IMR-90 (cell line): ENCODE results near the gene NAT10. TPM values are rescaled to one million over a fixed set of nuclear protein-coding genes. Genes with fewer than 3 reads are reported as not detected.

Experiments used
- ATAC-seq: fragments of 200-7000 bp; cut with Tn5 transposase; 2 replicates; pipeline ENCODE4 v1.9.1; 2020; ENCODE audit warnings: low read depth, mild to moderate bottlenecking, moderate library complexity
- BruUV-seq: library from RNA; stranded (reverse); fragments of 400-500 nt; replicated peaks from 2 replicates; lab custom pipeline; 2021; lab: Mats Ljungman, UMichigan
- CTCF ChIA-PET: fragments of 300-600 bp; formaldehyde crosslinking; extraction: SDS; loops from one replicate; lab custom pipeline; 2021; ENCODE audit warnings: antibody characterized with exemption; lab: Yijun Ruan, JAX
- POLR2A ChIA-PET: fragments of 300-600 bp; sonication (Branson Sonifier 250); formaldehyde crosslinking; loops from one replicate; lab custom pipeline; 2022; ENCODE audit warnings: antibody characterized with exemption; ENCODE audit not compliant: unreplicated experiment; lab: Charles Lee
- DNase-seq: peaks from one replicate; pipeline ENCODE4 v3.0.0; 2013
- H2AFZ ChIP-seq: replicated peaks from 2 replicates; pipeline ENCODE3; 2013; ENCODE audit warnings: low read length, mild to moderate bottlenecking; ENCODE audit not compliant: poor library complexity
- H2AK5ac ChIP-seq: 2 replicates; pipeline ENCODE4 v1.6.1; 2013; ENCODE audit warnings: low read depth, low read length, inconsistent platforms
- H2AK9ac ChIP-seq: replicated peaks from 2 replicates; pipeline ENCODE3; 2013; ENCODE audit warnings: mild to moderate bottlenecking, low read depth, low read length, moderate library complexity; ENCODE audit not compliant: poor library complexity
- H2BK120ac ChIP-seq: 2 replicates; pipeline ENCODE4 v1.6.1; 2013; ENCODE audit warnings: low read depth, low read length, inconsistent platforms
- H2BK15ac ChIP-seq: 3 replicates; pipeline ENCODE4 v1.6.1; 2013; ENCODE audit warnings: low read depth, low read length, inconsistent platforms
- H2BK20ac ChIP-seq: 2 replicates; pipeline ENCODE4 v1.6.1; 2013; ENCODE audit warnings: low read depth, mild to moderate bottlenecking, inconsistent platforms, low read length, moderate library complexity
- H2BK5ac ChIP-seq: 2 replicates; pipeline ENCODE4 v1.6.1; 2013; ENCODE audit warnings: mild to moderate bottlenecking, low read depth, low read length, inconsistent platforms; ENCODE audit not compliant: poor library complexity, severe bottlenecking
- H3K14ac ChIP-seq: replicated peaks from 2 replicates; pipeline ENCODE4 v1.6.1; 2013; ENCODE audit warnings: low read depth, low read length, inconsistent platforms
- H3K18ac ChIP-seq: 2 replicates; pipeline ENCODE4 v1.6.1; 2013; ENCODE audit warnings: low read depth, low read length, control low read depth
- H3K23ac ChIP-seq: 2 replicates; pipeline ENCODE4 v1.6.1; 2013; ENCODE audit warnings: low read depth, low read length, inconsistent platforms
- H3K27ac ChIP-seq: 2 replicates; pipeline ENCODE4 v1.5.1; 2013; ENCODE audit warnings: mild to moderate bottlenecking, control low read depth, low read length; ENCODE audit not compliant: insufficient read depth
- H3K27me3 ChIP-seq: 2 replicates; pipeline ENCODE4 v1.6.1; 2013; ENCODE audit warnings: low read length; ENCODE audit not compliant: control insufficient read depth, insufficient read depth
- H3K36me3 ChIP-seq: 2 replicates; pipeline ENCODE4 v1.6.1; 2013; ENCODE audit warnings: low read length, mixed read lengths; ENCODE audit not compliant: control insufficient read depth, insufficient read depth
- H3K4ac ChIP-seq: 2 replicates; pipeline ENCODE4 v1.6.1; 2013; ENCODE audit warnings: low read depth, low read length, inconsistent platforms
- H3K4me1 ChIP-seq: 2 replicates; pipeline ENCODE4 v1.6.1; 2013; ENCODE audit warnings: low read length, mixed read lengths; ENCODE audit not compliant: control insufficient read depth, insufficient read depth
- H3K4me2 ChIP-seq: 2 replicates; pipeline ENCODE4 v1.6.1; 2013; ENCODE audit warnings: low read depth, mild to moderate bottlenecking, control low read depth, low read length, moderate library complexity
- H3K4me3 ChIP-seq: 2 replicates; pipeline ENCODE4 v1.5.1; 2013; ENCODE audit warnings: low read depth, mild to moderate bottlenecking, control low read depth, low read length, moderate library complexity; ENCODE audit not compliant: insufficient read depth
- H3K56ac ChIP-seq: 2 replicates; pipeline ENCODE4 v1.6.1; 2013; ENCODE audit warnings: low read length, inconsistent platforms; ENCODE audit not compliant: insufficient read depth; ENCODE audit errors: extremely low read depth
- H3K79me1 ChIP-seq, 2 experiments: 2 replicates each; pipeline ENCODE4 v1.6.1; 2013; ENCODE audit warnings: low read length in 2 of 2, inconsistent platforms in 1 of 2, low read depth in 1 of 2
- H3K9ac ChIP-seq: 2 replicates; pipeline ENCODE4 v1.6.1; 2013; ENCODE audit warnings: low read depth, low read length, control low read depth
- H3K9me1 ChIP-seq: 2 replicates; pipeline ENCODE4 v1.6.1; 2013; ENCODE audit warnings: low read length, inconsistent platforms; ENCODE audit not compliant: insufficient read depth
- H3K9me3 ChIP-seq: 2 replicates; pipeline ENCODE4 v1.6.1; 2013; ENCODE audit warnings: low read length; ENCODE audit not compliant: control insufficient read depth, insufficient read depth
- H4K20me1 ChIP-seq: 2 replicates; pipeline ENCODE4 v1.6.1; 2013; ENCODE audit warnings: low read length, inconsistent platforms; ENCODE audit not compliant: insufficient read depth
- H4K5ac ChIP-seq: 2 replicates; pipeline ENCODE4 v1.6.1; 2013; ENCODE audit warnings: mild to moderate bottlenecking, low read depth, low read length, control low read depth
- H4K8ac ChIP-seq, 2 experiments: 2 replicates each; pipeline ENCODE4 v1.6.1; 2013; ENCODE audit warnings: low read depth in 2 of 2, low read length in 2 of 2, control low read depth in 1 of 2, inconsistent platforms in 1 of 2
- H4K91ac ChIP-seq: 2 replicates; pipeline ENCODE4 v1.6.1; 2013; ENCODE audit warnings: low read depth, low read length, inconsistent platforms; ENCODE audit not compliant: insufficient read depth
- CEBPB ChIP-seq: IDR thresholded peaks from 2 replicates; pipeline ENCODE4 v1.6.1; 2012; ENCODE audit warnings: low read depth, low read length, improper control_type of control experiment
- CHD1 ChIP-seq: IDR thresholded peaks from 2 replicates; pipeline ENCODE4 v1.6.1; 2012; ENCODE audit warnings: low read depth, low read length, improper control_type of control experiment
- FOS ChIP-seq: fragments of 150-350 bp; IDR thresholded peaks from 2 replicates; pipeline ENCODE4 v1.6.1; 2016; ENCODE audit warnings: low read depth, low read length
- MAFK ChIP-seq: IDR thresholded peaks from 2 replicates; pipeline ENCODE4 v1.6.1; 2012; ENCODE audit warnings: low read depth, low read length, improper control_type of control experiment
- MXI1 ChIP-seq: IDR thresholded peaks from 2 replicates; pipeline ENCODE4 v1.6.1; 2012; ENCODE audit warnings: low read depth, mild to moderate bottlenecking, low read length, moderate library complexity, borderline replicate concordance
- NFE2L2 ChIP-seq: fragments of 150-350 bp; IDR thresholded peaks from 2 replicates; pipeline ENCODE4 v1.6.1; 2016; ENCODE audit warnings: low read depth, mild to moderate bottlenecking, low read length
- POLR2A ChIP-seq: IDR thresholded peaks from 2 replicates; pipeline ENCODE4 v1.6.1; 2012; ENCODE audit warnings: mild to moderate bottlenecking, low read depth, low read length
- RCOR1 ChIP-seq: IDR thresholded peaks from 2 replicates; pipeline ENCODE4 v1.6.1; 2012; ENCODE audit warnings: mild to moderate bottlenecking, low read length, improper control_type of control experiment; ENCODE audit not compliant: insufficient replicate concordance
- RFX5 ChIP-seq: IDR thresholded peaks from 2 replicates; pipeline ENCODE4 v1.8.0; 2012; ENCODE audit warnings: low read depth, mild to moderate bottlenecking, low read length, moderate library complexity
- SMC3 ChIP-seq: fragments of 150-350 bp; IDR thresholded peaks from 2 replicates; pipeline ENCODE4 v1.6.1; 2016; ENCODE audit warnings: low read depth, mild to moderate bottlenecking, antibody characterized with exemption, low read length, moderate library complexity
- WGBS, 2 experiments: methylation state at CpG; one replicate each; pipeline versions ENCODE4 v1.1.5 to v1.1.7; 2013; ENCODE audit warnings: missing lambda C conversion rate in 2 of 2; ENCODE audit not compliant: insufficient read length in 1 of 2; ENCODE audit errors: extremely low coverage in 2 of 2; 5-methylcytosine and 5-hydroxymethylcytosine counted together
- dilution Hi-C: fragments of 300-500 bp; cut with HindIII; formaldehyde crosslinking; loops from one replicate; pipeline ENCODE4 v1.14.3; 2018; ENCODE audit warnings: low sequenced_read_pairs; ENCODE audit not compliant: unreplicated experiment
- in situ Hi-C: fragments of 300-500 bp; cut with MboI; formaldehyde crosslinking; loops from 3 replicates; pipeline ENCODE4 v1.14.3; 2019; ENCODE audit warnings: low sequenced_read_pairs, inconsistent platforms, mixed read lengths
- intact Hi-C: fragments of 100-400 bp; cut with micrococcal nuclease; formaldehyde crosslinking; loops from 2 replicates; pipeline ENCODE4 v1.10.0; 2022
- polyA plus RNA-seq, 3 experiments: library from polyadenylated mRNA; depleted of rRNA; stranded (reverse); fragments of >200 nt; gene quantifications; 2 replicates each; pipeline ENCODE4 v1.2.3, GENCODE V29; 2012; ENCODE audit warnings: low replicate concordance in 1 of 3
- total RNA-seq: library from RNA; depleted of rRNA; stranded (reverse); fragments of >200 nt; gene quantifications from 2 replicates; pipeline ENCODE4 v1.2.3, GENCODE V29; 2012
- TF ChIP-seq, protein P1 (sequence below): fragments of 150-350 bp; IDR thresholded peaks from 2 replicates; pipeline ENCODE4 v1.6.1; 2017; ENCODE audit warnings: mild to moderate bottlenecking, antibody characterized with exemption, low read length, low read depth
- TF ChIP-seq, protein P2 (sequence below): fragments of 150-350 bp; IDR thresholded peaks from 2 replicates; pipeline ENCODE4 v1.6.1; 2016; ENCODE audit warnings: low read depth, mild to moderate bottlenecking, low read length, moderate library complexity, borderline replicate concordance
- TF ChIP-seq, protein P3 (sequence below): conservative IDR thresholded peaks from 2 replicates; pipeline ENCODE4 v1.5.1; 2012; ENCODE audit warnings: mild to moderate bottlenecking, low read depth, low read length, improper control_type of control experiment

The NAT10 gene
- total and polyA plus RNA-seq, 2 of the 4 experiments (the other 2 are of a cell fraction) = 28.1 to 34.8 TPM

DNA sequence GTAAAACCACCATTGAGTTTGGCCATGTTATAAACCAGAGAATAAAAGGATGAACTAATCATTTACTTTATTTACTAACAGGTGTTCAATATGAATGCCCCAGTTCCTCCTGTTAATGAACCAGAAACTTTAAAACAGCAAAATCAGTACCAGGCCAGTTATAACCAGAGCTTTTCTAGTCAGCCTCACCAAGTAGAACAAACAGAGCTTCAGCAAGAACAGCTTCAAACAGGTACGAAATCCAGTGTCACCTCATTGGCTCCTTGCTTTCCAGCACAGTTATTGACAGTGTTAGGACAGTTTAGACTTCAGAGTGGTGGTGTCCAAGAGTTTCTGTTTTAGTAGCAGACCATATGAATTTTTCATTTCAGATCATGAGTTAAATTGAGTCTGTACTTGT is 13.6 kb upstream of the NAT10 start:
- H4K5ac ChIP-seq = no peak overlapping the region
- ChIA-PET CTCF (interaction anchor here (0.6 kb wide), 1 partner anchor 284 kb away, joined by 3 read pairs; no protein-coding TSS in a partner anchor), POLR2A (interaction anchor here (0.6 kb wide), 1 partner anchor 25 kb away, joined by 4 read pairs; no protein-coding TSS in a partner anchor)
- no peak overlapping the region for H2AFZ ChIP-seq
- no peak for DNase-seq
- H2BK120ac ChIP-seq = no peak overlapping the region
- no peak overlapping the region for H3K4me2 ChIP-seq
- H3K56ac ChIP-seq = no peak overlapping the region
- H4K91ac ChIP-seq = no peak overlapping the region
- H2AK9ac ChIP-seq = no peak overlapping the region
- H3K27me3 ChIP-seq = no peaks in the 10 kb centered on the region
- no peak overlapping the region for H2BK15ac ChIP-seq
- no peak overlapping the region for H3K9ac ChIP-seq
- no peak overlapping the region for H3K4ac ChIP-seq
- H3K18ac ChIP-seq = no peak overlapping the region
- H2BK5ac ChIP-seq = no peak overlapping the region
- no peak for ATAC-seq
- no peak overlapping the region for H2BK20ac ChIP-seq
- H3K23ac ChIP-seq = no peak overlapping the region
- H4K8ac ChIP-seq = no peak overlapping the region
- H3K4me1 ChIP-seq = no peaks in the 10 kb centered on the region
- H3K4me3 ChIP-seq = no peak overlapping the region
- in situ Hi-C loops (no loop called here), dilution Hi-C loops (no loop called here), intact Hi-C loops (no loop called here)
- TF ChIP-seq, protein P1, sequence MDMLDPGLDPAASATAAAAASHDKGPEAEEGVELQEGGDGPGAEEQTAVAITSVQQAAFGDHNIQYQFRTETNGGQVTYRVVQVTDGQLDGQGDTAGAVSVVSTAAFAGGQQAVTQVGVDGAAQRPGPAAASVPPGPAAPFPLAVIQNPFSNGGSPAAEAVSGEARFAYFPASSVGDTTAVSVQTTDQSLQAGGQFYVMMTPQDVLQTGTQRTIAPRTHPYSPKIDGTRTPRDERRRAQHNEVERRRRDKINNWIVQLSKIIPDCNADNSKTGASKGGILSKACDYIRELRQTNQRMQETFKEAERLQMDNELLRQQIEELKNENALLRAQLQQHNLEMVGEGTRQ = no peak
- TF ChIP-seq RCOR1 (no peak), RFX5 (no peak), FOS (no peak), CHD1 (no peak), CEBPB (no peak), MXI1 (no peak), NFE2L2 (no peak), MAFK (no peak), SMC3 (no peak), POLR2A (no peak)
- TF ChIP-seq, protein P2, sequence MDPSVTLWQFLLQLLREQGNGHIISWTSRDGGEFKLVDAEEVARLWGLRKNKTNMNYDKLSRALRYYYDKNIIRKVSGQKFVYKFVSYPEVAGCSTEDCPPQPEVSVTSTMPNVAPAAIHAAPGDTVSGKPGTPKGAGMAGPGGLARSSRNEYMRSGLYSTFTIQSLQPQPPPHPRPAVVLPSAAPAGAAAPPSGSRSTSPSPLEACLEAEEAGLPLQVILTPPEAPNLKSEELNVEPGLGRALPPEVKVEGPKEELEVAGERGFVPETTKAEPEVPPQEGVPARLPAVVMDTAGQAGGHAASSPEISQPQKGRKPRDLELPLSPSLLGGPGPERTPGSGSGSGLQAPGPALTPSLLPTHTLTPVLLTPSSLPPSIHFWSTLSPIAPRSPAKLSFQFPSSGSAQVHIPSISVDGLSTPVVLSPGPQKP = no peak
- TF ChIP-seq, protein P3, sequence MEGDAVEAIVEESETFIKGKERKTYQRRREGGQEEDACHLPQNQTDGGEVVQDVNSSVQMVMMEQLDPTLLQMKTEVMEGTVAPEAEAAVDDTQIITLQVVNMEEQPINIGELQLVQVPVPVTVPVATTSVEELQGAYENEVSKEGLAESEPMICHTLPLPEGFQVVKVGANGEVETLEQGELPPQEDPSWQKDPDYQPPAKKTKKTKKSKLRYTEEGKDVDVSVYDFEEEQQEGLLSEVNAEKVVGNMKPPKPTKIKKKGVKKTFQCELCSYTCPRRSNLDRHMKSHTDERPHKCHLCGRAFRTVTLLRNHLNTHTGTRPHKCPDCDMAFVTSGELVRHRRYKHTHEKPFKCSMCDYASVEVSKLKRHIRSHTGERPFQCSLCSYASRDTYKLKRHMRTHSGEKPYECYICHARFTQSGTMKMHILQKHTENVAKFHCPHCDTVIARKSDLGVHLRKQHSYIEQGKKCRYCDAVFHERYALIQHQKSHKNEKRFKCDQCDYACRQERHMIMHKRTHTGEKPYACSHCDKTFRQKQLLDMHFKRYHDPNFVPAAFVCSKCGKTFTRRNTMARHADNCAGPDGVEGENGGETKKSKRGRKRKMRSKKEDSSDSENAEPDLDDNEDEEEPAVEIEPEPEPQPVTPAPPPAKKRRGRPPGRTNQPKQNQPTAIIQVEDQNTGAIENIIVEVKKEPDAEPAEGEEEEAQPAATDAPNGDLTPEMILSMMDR = no peak
- H2AK5ac ChIP-seq = no peak overlapping the region
- no peaks in the 10 kb centered on the region for H3K9me1 ChIP-seq
- no peak overlapping the region for H3K27ac ChIP-seq
- H3K79me1 ChIP-seq = peaks cover 24 to 50% of the 10 kb centered on the region in 2 experiments
- H3K36me3 ChIP-seq = peaks cover 64% of the 10 kb centered on the region
- no TSS peak for BruUV-seq
- no peaks in the 10 kb centered on the region for H3K9me3 ChIP-seq
- WGBS, 2 experiments = no CpG with 5 or more reads among the region's 1 CpG
- H3K14ac ChIP-seq = no peak overlapping the region
- peaks cover 13% of the 10 kb centered on the region for H4K20me1 ChIP-seq
